CD14-positive monocyte (primary cell): Measurements from ENCODE around the gene MAPK14. TPM values are rescaled to one million over a fixed set of nuclear protein-coding genes. Genes with fewer than 3 reads are reported as not detected.
A peak's percentile ranks its signal among the peaks of the same experiment; 100 is the strongest.

ENCODE experiments used
- DNase-seq, 3 donors: peaks; one replicate each; pipeline ENCODE4 v3.0.0-alpha.2; 2011 to 2022
- H2AFZ ChIP-seq: 2 replicates; pipeline ENCODE4 v1.6.0; 2012; ENCODE audit warnings: mild to moderate bottlenecking, low read depth, low read length, inconsistent platforms; ENCODE audit not compliant: insufficient read depth, poor library complexity, severe bottlenecking
- H3K27ac ChIP-seq, 2 donors: 1 replicate in 1 of 2; 2 replicates in 1 of 2; pipeline ENCODE4 v1.5.1; 2012 to 2013; ENCODE audit warnings: low read length in 2 of 2, control low read depth in 1 of 2, inconsistent platforms in 1 of 2, low read depth in 1 of 2, mild to moderate bottlenecking in 1 of 2
- H3K27me3 ChIP-seq, 2 donors: one replicate each; pipeline versions ENCODE4 v1.6.0 to v1.6.1; 2011 to 2013; ENCODE audit warnings: low read length in 2 of 2; ENCODE audit not compliant: control insufficient read depth in 2 of 2, insufficient read depth in 2 of 2
- H3K36me3 ChIP-seq, 2 donors: replicated peaks in 1 of 2; 1 replicate in 1 of 2; 2 replicates in 1 of 2; pipeline versions ENCODE4 v1.5.1 to v1.6.1; 2012 to 2013; ENCODE audit warnings: low read length in 2 of 2, control low read depth in 1 of 2, inconsistent platforms in 1 of 2, mild to moderate bottlenecking in 1 of 2; ENCODE audit not compliant: insufficient read depth in 2 of 2, control insufficient read depth in 1 of 2
- H3K4me1 ChIP-seq, 2 donors: 1 replicate in 1 of 2; 2 replicates in 1 of 2; pipeline versions ENCODE4 v1.5.1 to v1.6.1; 2012 to 2013; ENCODE audit warnings: low read length in 2 of 2, control low read depth in 1 of 2, inconsistent platforms in 1 of 2, mild to moderate bottlenecking in 1 of 2, moderate library complexity in 1 of 2; ENCODE audit not compliant: insufficient read depth in 2 of 2, control insufficient read depth in 1 of 2
- H3K4me2 ChIP-seq: replicated peaks from 2 replicates; pipeline ENCODE3; 2012; ENCODE audit warnings: low read length, moderate library complexity, mild to moderate bottlenecking; ENCODE audit not compliant: poor library complexity, severe bottlenecking; ENCODE audit errors: extremely low read depth
- H3K4me3 ChIP-seq, 3 experiments: fragments of 200-600 bp in 1 of 3; sonication (generic) in 1 of 3; replicated peaks in 1 of 3; 1 replicate in 2 of 3; 2 replicates in 1 of 3; pipeline ENCODE4 v1.5.1; 2011 to 2013; ENCODE audit warnings: low read length in 3 of 3, mild to moderate bottlenecking in 3 of 3, control low read depth in 2 of 3, low read depth in 2 of 3, inconsistent platforms in 1 of 3, moderate library complexity in 1 of 3
- H3K79me2 ChIP-seq: 2 replicates; pipeline ENCODE4 v1.6.0; 2012; ENCODE audit warnings: mild to moderate bottlenecking, control low read depth, inconsistent platforms, low read length, moderate library complexity; ENCODE audit not compliant: insufficient read depth
- H3K9ac ChIP-seq: 2 replicates; pipeline ENCODE4 v1.6.0; 2017; ENCODE audit warnings: low read length, mild to moderate bottlenecking; ENCODE audit not compliant: insufficient read depth, poor library complexity, severe bottlenecking
- H3K9me3 ChIP-seq, 2 donors: replicated peaks in 1 of 2; 1 replicate in 1 of 2; 2 replicates in 1 of 2; pipeline versions ENCODE4 v1.5.1 to v1.6.1; 2012 to 2013; ENCODE audit warnings: low read length in 2 of 2, control low read depth in 1 of 2; ENCODE audit not compliant: control insufficient read depth in 1 of 2, insufficient read depth in 1 of 2
- H4K20me1 ChIP-seq: 2 replicates; pipeline ENCODE4 v1.6.0; 2012; ENCODE audit warnings: mild to moderate bottlenecking, low read length, control low read depth, moderate library complexity; ENCODE audit not compliant: insufficient read depth
- H3K27ac Mint-ChIP-seq, 7 donors: one replicate each; pipeline ENCODE4 v1.8.0; 2020; ENCODE audit warnings: mild to moderate bottlenecking in 7 of 7, mixed read lengths in 7 of 7, moderate library complexity in 6 of 7, inconsistent platforms in 2 of 7
- H3K27me3 Mint-ChIP-seq, 3 donors: one replicate each; pipeline ENCODE4 v1.8.0; 2021 to 2022; ENCODE audit warnings: low read depth in 3 of 3, mild to moderate bottlenecking in 3 of 3, mixed read lengths in 3 of 3, moderate library complexity in 3 of 3, inconsistent platforms in 1 of 3
- H3K36me3 Mint-ChIP-seq, 2 donors: one replicate each; pipeline ENCODE4 v1.8.0; 2020; ENCODE audit warnings: mixed read lengths in 2 of 2, inconsistent platforms in 1 of 2, mild to moderate bottlenecking in 1 of 2
- H3K4me1 Mint-ChIP-seq: one replicate; pipeline ENCODE4 v1.8.0; 2020; ENCODE audit warnings: mild to moderate bottlenecking, mixed read lengths
- H3K4me3 Mint-ChIP-seq, 2 donors: one replicate each; pipeline ENCODE4 v1.8.0; 2020; ENCODE audit warnings: mild to moderate bottlenecking in 2 of 2, mixed read lengths in 2 of 2, moderate library complexity in 1 of 2
- H3K9me3 Mint-ChIP-seq, 7 donors: one replicate each; pipeline ENCODE4 v1.8.0; 2020 to 2022; ENCODE audit warnings: mixed read lengths in 7 of 7, mild to moderate bottlenecking in 6 of 7, moderate library complexity in 6 of 7, inconsistent platforms in 2 of 7
- whole genome bisulfite sequencing: methylation state at CpG from one replicate; pipeline ENCODE4 v1.1.5; 2013; ENCODE audit warnings: missing lambda C conversion rate; ENCODE audit not compliant: insufficient coverage; 5-methylcytosine and 5-hydroxymethylcytosine counted together
- intact Hi-C, 2 donors: fragments of 100-400 bp; cut with micrococcal nuclease; formaldehyde crosslinking; loops; one replicate each; pipeline versions ENCODE4 v1.15.0 to v1.15.1; 2023
- polyA plus RNA-seq, 3 donors: library from polyadenylated mRNA; depleted of rRNA in 1 of 3; unstranded in 2 of 3; stranded (reverse) in 1 of 3; fragments of 300-500 nt in 2 of 3; fragments of >200 nt in 1 of 3; fragmentation: Illumina TruSeq in 2 of 3; gene quantifications; 1 replicate in 2 of 3; 2 replicates in 1 of 3; pipeline ENCODE4 v1.2.3, GENCODE V29; 2012 to 2021
- TF ChIP-seq, protein P1 (sequence below): fragments of 200-600 bp; IDR thresholded peaks from one replicate; pipeline ENCODE4 v1.8.0; 2022; ENCODE audit warnings: antibody characterized with exemption, mild to moderate bottlenecking

Gene MAPK14
- polyA plus RNA-seq, 3 donors, result 56.6 to 96.6 (median 83.7) TPM

DNA sequence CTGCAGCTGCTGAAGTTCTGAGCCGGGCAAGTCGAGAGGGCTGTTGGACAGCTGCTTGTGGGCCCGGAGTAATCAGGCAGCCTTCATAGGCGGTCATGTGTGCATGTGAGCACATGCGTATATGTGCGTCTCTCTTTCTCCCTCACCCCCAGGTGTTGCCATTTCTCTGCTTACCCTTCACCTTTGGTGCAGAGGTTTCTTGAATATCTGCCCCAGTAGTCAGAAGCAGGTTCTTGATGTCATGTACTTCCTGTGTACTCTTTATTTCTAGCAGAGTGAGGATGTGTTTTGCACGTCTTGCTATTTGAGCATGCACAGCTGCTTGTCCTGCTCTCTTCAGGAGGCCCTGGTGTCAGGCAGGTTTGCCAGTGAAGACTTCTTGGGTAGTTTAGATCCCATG lies 81.5 kb downstream of the MAPK14 start:
- 97% methylated on average over 5 of the region's 7 CpGs for WGBS
- H3K4me1 Mint-ChIP-seq, result peaks cover 16% of the 10 kb centered on the region

DNA sequence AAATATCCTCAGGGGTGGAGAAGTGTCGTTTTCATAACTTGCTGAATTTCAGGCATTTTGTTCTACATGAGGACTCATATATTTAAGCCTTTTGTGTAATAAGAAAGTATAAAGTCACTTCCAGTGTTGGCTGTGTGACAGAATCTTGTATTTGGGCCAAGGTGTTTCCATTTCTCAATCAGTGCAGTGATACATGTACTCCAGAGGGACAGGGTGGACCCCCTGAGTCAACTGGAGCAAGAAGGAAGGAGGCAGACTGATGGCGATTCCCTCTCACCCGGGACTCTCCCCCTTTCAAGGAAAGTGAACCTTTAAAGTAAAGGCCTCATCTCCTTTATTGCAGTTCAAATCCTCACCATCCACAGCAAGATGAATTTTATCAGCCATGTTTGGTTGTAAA lies 82.4 kb downstream of the MAPK14 start:
- H3K4me3 ChIP-seq, result no peak overlapping the region
- Mint-ChIP-seq H3K27ac (peak overlapping the region in 3 of 7 donors; percentile 38 to 69 (median 64)), H3K9me3 (peaks cover 0 to 2% (median 0%) of the 10 kb centered on the region in 7 donors), H3K4me1 (peaks cover 25% of the 10 kb centered on the region), H3K27me3 (no peaks in the 10 kb centered on the region), H3K4me3 (no peak overlapping the region), H3K36me3 (peaks cover 64 to 81% of the 10 kb centered on the region in 2 donors)
- H3K9me3 ChIP-seq, result no peaks in the 10 kb centered on the region
- H3K4me2 ChIP-seq, result no peak overlapping the region
- no peak overlapping the region for H3K9ac ChIP-seq
- intact Hi-C loops, result no loop called here
- no peak overlapping the region for H3K27ac ChIP-seq
- no peak for DNase-seq
- 90% methylated on average over 2 of the region's 3 CpGs for WGBS
- no peaks in the 10 kb centered on the region for H3K27me3 ChIP-seq
- peaks cover 12 to 26% of the 10 kb centered on the region in 2 donors for H3K4me1 ChIP-seq
- H3K79me2 ChIP-seq, result peaks cover 35% of the 10 kb centered on the region
- no peak overlapping the region for H2AFZ ChIP-seq
- peaks cover 68 to 89% of the 10 kb centered on the region in 2 donors for H3K36me3 ChIP-seq
- TF ChIP-seq, protein P1, sequence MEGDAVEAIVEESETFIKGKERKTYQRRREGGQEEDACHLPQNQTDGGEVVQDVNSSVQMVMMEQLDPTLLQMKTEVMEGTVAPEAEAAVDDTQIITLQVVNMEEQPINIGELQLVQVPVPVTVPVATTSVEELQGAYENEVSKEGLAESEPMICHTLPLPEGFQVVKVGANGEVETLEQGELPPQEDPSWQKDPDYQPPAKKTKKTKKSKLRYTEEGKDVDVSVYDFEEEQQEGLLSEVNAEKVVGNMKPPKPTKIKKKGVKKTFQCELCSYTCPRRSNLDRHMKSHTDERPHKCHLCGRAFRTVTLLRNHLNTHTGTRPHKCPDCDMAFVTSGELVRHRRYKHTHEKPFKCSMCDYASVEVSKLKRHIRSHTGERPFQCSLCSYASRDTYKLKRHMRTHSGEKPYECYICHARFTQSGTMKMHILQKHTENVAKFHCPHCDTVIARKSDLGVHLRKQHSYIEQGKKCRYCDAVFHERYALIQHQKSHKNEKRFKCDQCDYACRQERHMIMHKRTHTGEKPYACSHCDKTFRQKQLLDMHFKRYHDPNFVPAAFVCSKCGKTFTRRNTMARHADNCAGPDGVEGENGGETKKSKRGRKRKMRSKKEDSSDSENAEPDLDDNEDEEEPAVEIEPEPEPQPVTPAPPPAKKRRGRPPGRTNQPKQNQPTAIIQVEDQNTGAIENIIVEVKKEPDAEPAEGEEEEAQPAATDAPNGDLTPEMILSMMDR, result no peak
- H4K20me1 ChIP-seq, result peaks cover 89% of the 10 kb centered on the region

More for the DNA sequence above, 81.5 kb downstream of the MAPK14 start:
- H3K27ac ChIP-seq, result peak overlapping the region in 1 of 2 donors; percentile 49
- no peak overlapping the region for H3K9ac ChIP-seq
- H3K36me3 Mint-ChIP-seq, result peaks cover 71 to 89% of the 10 kb centered on the region in 2 donors
- H3K36me3 ChIP-seq, result peaks cover 78 to 98% of the 10 kb centered on the region in 2 donors
- peaks cover 89% of the 10 kb centered on the region for H4K20me1 ChIP-seq
- no peak overlapping the region for H3K4me2 ChIP-seq
- peaks cover 44% of the 10 kb centered on the region for H3K79me2 ChIP-seq
- peaks cover 5 to 16% of the 10 kb centered on the region in 2 donors for H3K4me1 ChIP-seq
- no peaks in the 10 kb centered on the region for H3K27me3 Mint-ChIP-seq
- H3K27me3 ChIP-seq, result no peaks in the 10 kb centered on the region
- H3K9me3 Mint-ChIP-seq, result peaks cover 0 to under 1% (median 0%) of the 10 kb centered on the region in 7 donors
- DNase-seq, result no peak
- H3K4me3 Mint-ChIP-seq, result no peak overlapping the region
- no peaks in the 10 kb centered on the region for H3K9me3 ChIP-seq
- H2AFZ ChIP-seq, result no peak overlapping the region
- TF ChIP-seq, protein P1, result no peak
- no peak overlapping the region for H3K4me3 ChIP-seq
- intact Hi-C loops, result no loop called here
- peak overlapping the region in 4 of 7 donors; percentile 31 to 87 (median 58) for H3K27ac Mint-ChIP-seq
